SK-N-SH (cell line): Measurements from ENCODE around the gene CD6. TPM values are rescaled to one million over a fixed set of nuclear protein-coding genes. Genes with fewer than 3 reads are reported as not detected.

Source experiments
- CTCF ChIA-PET: fragments of 300-600, 350-600 bp; formaldehyde crosslinking; extraction: SDS; loops from one replicate; lab custom pipeline; 2021; lab: Yijun Ruan, JAX
- POLR2A ChIA-PET: fragments of 350-600 bp; sonication (Branson Sonifier 250); formaldehyde crosslinking; extraction: SDS; loops from one replicate; lab custom pipeline; 2020; ENCODE audit warnings: antibody characterized with exemption, inconsistent platforms; lab: Yijun Ruan, JAX
- DNase-seq: peaks from one replicate; pipeline ENCODE4 v3.0.0; 2012
- H2AFZ ChIP-seq: fragments of 200-600 bp; sonication (generic); 2 replicates; pipeline ENCODE4 v1.8.1; 2016; ENCODE audit warnings: antibody characterized with exemption, mild to moderate bottlenecking, low read depth
- H3F3A ChIP-seq: fragments of 200-600 bp; sonication (generic); replicated peaks from 2 replicates; pipeline ENCODE3; 2016; ENCODE audit warnings: antibody characterized with exemption, mild to moderate bottlenecking; ENCODE audit not compliant: insufficient read depth
- H3K27ac ChIP-seq, 2 experiments: fragments of 200-500 bp in 1 of 2; fragments of 200-600 bp in 1 of 2; sonication (Bioruptor generic) in 1 of 2; sonication (generic), shearing (Covaris generic) in 1 of 2; 2 replicates each; pipeline versions ENCODE4 v1.5.1 to v1.6.1; 2014 to 2016; ENCODE audit warnings: low read depth in 2 of 2, inconsistent platforms in 1 of 2, low read length in 1 of 2, mild to moderate bottlenecking in 1 of 2, mixed read lengths in 1 of 2
- H3K27me3 ChIP-seq: fragments of 200-600 bp; sonication (generic), shearing (Covaris generic); 2 replicates; pipeline ENCODE4 v1.6.1; 2016; ENCODE audit warnings: mixed run types; ENCODE audit not compliant: insufficient read depth
- H3K36me3 ChIP-seq, 2 experiments: fragments of 200-500 bp in 1 of 2; fragments of 200-600 bp in 1 of 2; sonication (Bioruptor generic) in 1 of 2; sonication (generic) in 1 of 2; replicated peaks in 1 of 2; 2 replicates each; pipeline versions ENCODE3 to v1.5.1; 2014 to 2016; ENCODE audit warnings: low read length in 1 of 2, mild to moderate bottlenecking in 1 of 2; ENCODE audit not compliant: insufficient read depth in 2 of 2, control insufficient read depth in 1 of 2
- H3K4me1 ChIP-seq, 2 experiments: fragments of 200-500 bp in 1 of 2; fragments of 200-600 bp in 1 of 2; sonication (Bioruptor generic) in 1 of 2; sonication (generic), shearing (Covaris generic) in 1 of 2; 2 replicates each; pipeline versions ENCODE4 v1.5.1 to v1.6.1; 2014 to 2016; ENCODE audit warnings: low read depth in 1 of 2, low read length in 1 of 2, mixed run types in 1 of 2; ENCODE audit not compliant: insufficient read depth in 2 of 2, control insufficient read depth in 1 of 2
- H3K4me2 ChIP-seq: fragments of 200-600 bp; sonication (generic), shearing (Covaris generic); 2 replicates; pipeline ENCODE4 v1.6.1; 2017; ENCODE audit warnings: mixed run types
- H3K4me3 ChIP-seq, 2 experiments: fragments of 200-500 bp in 1 of 2; fragments of 200-600 bp in 1 of 2; sonication (Bioruptor generic) in 1 of 2; sonication (generic), shearing (Covaris generic) in 1 of 2; 2 replicates each; pipeline versions ENCODE4 v1.5.1 to v1.8.1; 2014 to 2016; ENCODE audit warnings: low read depth in 2 of 2, inconsistent platforms in 1 of 2, low read length in 1 of 2, mild to moderate bottlenecking in 1 of 2, mixed read lengths in 1 of 2, moderate library complexity in 1 of 2
- H3K79me2 ChIP-seq: fragments of 200-600 bp; sonication (generic); 2 replicates; pipeline ENCODE4 v1.8.1; 2017; ENCODE audit warnings: mild to moderate bottlenecking; ENCODE audit not compliant: insufficient read depth
- H3K9ac ChIP-seq: fragments of 200-600 bp; sonication (generic); 2 replicates; pipeline ENCODE4 v1.6.1; 2017; ENCODE audit warnings: mixed run types
- H3K9me2 ChIP-seq: fragments of 200-600 bp; sonication (generic); 2 replicates; pipeline ENCODE4 v1.6.1; 2017; ENCODE audit warnings: mixed run types
- H3K9me3 ChIP-seq: fragments of 200-600 bp; sonication (generic); 2 replicates; pipeline ENCODE4 v1.6.1; 2017; ENCODE audit warnings: mixed run types, mild to moderate bottlenecking, moderate library complexity
- H4K20me1 ChIP-seq: fragments of 200-600 bp; sonication (generic); 2 replicates; pipeline ENCODE4 v1.6.1; 2017; ENCODE audit warnings: mild to moderate bottlenecking, mixed run types; ENCODE audit not compliant: insufficient read depth
- CHD2 ChIP-seq: fragments of 150-350 bp; IDR thresholded peaks from 2 replicates; pipeline ENCODE4 v1.6.1; 2018; ENCODE audit warnings: low read length; ENCODE audit not compliant: partially characterized antibody
- EP300 ChIP-seq, 2 experiments: IDR thresholded peaks; 2 replicates each; pipeline versions ENCODE4 v1.4.0 to v1.6.1; 2012; ENCODE audit warnings: borderline replicate concordance in 1 of 2, low read depth in 1 of 2, low read length in 1 of 2
- EZH2phosphoT487 ChIP-seq: fragments of 200-600 bp; sonication (generic); IDR thresholded peaks from 2 replicates; pipeline ENCODE4 v1.6.1; 2017; ENCODE audit warnings: low read depth, mixed run types, mild to moderate bottlenecking, antibody characterized with exemption, moderate library complexity, borderline replicate concordance
- FOSL2 ChIP-seq: IDR thresholded peaks from 2 replicates; pipeline ENCODE4 v1.4.0; 2012; ENCODE audit warnings: low read depth, mild to moderate bottlenecking, moderate library complexity, borderline replicate concordance
- FOXM1 ChIP-seq: IDR thresholded peaks from 2 replicates; pipeline ENCODE4 v1.4.0; 2012; ENCODE audit warnings: low read depth, mild to moderate bottlenecking
- GABPA ChIP-seq: IDR thresholded peaks from 2 replicates; pipeline ENCODE4 v1.4.0; 2012; ENCODE audit warnings: low read depth, mild to moderate bottlenecking
- MEF2A ChIP-seq: IDR thresholded peaks from 2 replicates; pipeline ENCODE4 v1.4.0; 2012; ENCODE audit warnings: low read depth, borderline replicate concordance
- NFIC ChIP-seq: IDR thresholded peaks from 2 replicates; pipeline ENCODE4 v1.4.0; 2012; ENCODE audit warnings: borderline replicate concordance
- RAD21 ChIP-seq: IDR thresholded peaks from 2 replicates; pipeline ENCODE4 v1.6.1; 2012; ENCODE audit warnings: mild to moderate bottlenecking, low read length
- RCOR1 ChIP-seq: fragments of 150-350 bp; IDR thresholded peaks from 2 replicates; pipeline ENCODE4 v1.6.1; 2017; ENCODE audit warnings: antibody characterized with exemption, low read length
- RFX5 ChIP-seq: IDR thresholded peaks from 2 replicates; pipeline ENCODE4 v1.6.1; 2012; ENCODE audit warnings: mild to moderate bottlenecking, improper control_type of control experiment, low read length
- RXRA ChIP-seq: IDR thresholded peaks from 2 replicates; pipeline ENCODE4 v1.4.0; 2012; ENCODE audit warnings: low read depth, mild to moderate bottlenecking, borderline replicate concordance
- SIN3A ChIP-seq: IDR thresholded peaks from 2 replicates; pipeline ENCODE4 v1.6.1; 2012; ENCODE audit warnings: low read depth, mild to moderate bottlenecking, low read length, moderate library complexity, borderline replicate concordance
- SMC3 ChIP-seq: IDR thresholded peaks from 2 replicates; pipeline ENCODE4 v1.6.1; 2012; ENCODE audit warnings: low read depth, low read length, improper control_type of control experiment
- TCF12 ChIP-seq: IDR thresholded peaks from 2 replicates; pipeline ENCODE4 v1.4.0; 2012
- TEAD4 ChIP-seq: IDR thresholded peaks from 2 replicates; pipeline ENCODE4 v1.4.0; 2012; ENCODE audit warnings: mild to moderate bottlenecking, borderline replicate concordance; ENCODE audit not compliant: insufficient read depth
- YY1 ChIP-seq: IDR thresholded peaks from 2 replicates; pipeline ENCODE4 v1.4.0; 2012; ENCODE audit warnings: low read depth, mild to moderate bottlenecking
- WGBS: methylation state at CpG from one replicate; pipeline ENCODE4 v1.1.6; 2017; ENCODE audit warnings: low lambda C conversion rate; 5-methylcytosine and 5-hydroxymethylcytosine counted together
- polyA plus RNA-seq, 3 experiments: library from polyadenylated mRNA; depleted of rRNA; stranded (reverse); fragments of >200 nt; gene quantifications; 2 replicates each; pipeline ENCODE4 v1.2.3, GENCODE V29; 2012
- TF ChIP-seq, protein P1 (sequence below): fragments of 150-350 bp; IDR thresholded peaks from 2 replicates; pipeline ENCODE4 v1.6.1; 2016; ENCODE audit warnings: mild to moderate bottlenecking, low read depth, low read length
- TF ChIP-seq, protein P2 (sequence below): IDR thresholded peaks from 2 replicates; pipeline ENCODE4 v1.4.0; 2012; ENCODE audit warnings: low read depth

CD6 gene
- polyA plus RNA-seq, 1 of the 3 experiments (the other 2 are of a cell fraction): not detected

DNA sequence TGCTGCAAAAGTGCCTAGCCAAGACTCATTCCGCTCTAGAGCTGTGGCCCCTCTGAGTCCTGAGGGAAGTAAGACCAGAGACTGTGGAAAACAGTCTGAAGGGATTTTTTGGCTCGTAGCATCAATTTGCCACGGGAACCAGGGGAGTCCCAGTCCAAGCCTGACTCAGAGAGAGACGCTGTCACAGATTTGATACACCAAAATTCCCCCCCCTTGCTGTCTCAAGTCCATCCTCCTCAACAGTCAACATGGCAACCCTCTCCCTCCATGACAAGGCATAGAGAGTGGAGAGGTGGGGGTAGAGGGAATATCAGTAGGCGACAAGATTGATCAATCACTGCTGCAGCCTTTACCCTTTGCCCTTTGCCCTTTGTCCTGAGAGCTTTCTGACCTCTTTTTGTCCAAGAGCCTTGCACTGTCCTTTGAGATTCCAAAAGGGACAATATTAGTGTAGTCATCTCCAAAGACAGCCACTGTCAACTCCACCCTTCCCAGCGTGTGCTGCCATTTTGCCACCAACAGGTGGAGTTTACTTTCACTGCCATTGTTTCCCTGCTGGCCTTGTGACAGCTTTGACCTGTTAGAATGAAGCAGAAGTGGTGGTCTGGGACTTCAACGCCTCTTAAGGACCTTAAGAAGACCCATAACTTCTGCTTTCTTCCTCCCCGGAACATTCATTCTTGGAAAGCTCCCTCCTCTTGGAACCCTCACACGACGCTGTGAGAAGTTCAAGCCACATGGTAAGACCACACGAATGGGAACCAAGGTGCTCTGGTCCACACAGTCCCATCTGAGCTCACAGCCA, 26.8 kb upstream of the CD6 start:
- Histone ChIP-seq H2AFZ (no peak overlapping the region), H3K79me2 (no peaks in the 10 kb centered on the region), H3K4me3 (no peak overlapping the region), H3K4me1 (no peaks in the 10 kb centered on the region; a peak in 1 of 4 replicates), H4K20me1 (no peaks in the 10 kb centered on the region), H3F3A (no peaks in the 10 kb centered on the region), H3K9me3 (no peaks in the 10 kb centered on the region), H3K4me2 (no peak overlapping the region), H3K9me2 (no peaks in the 10 kb centered on the region), H3K27me3 (no peaks in the 10 kb centered on the region), H3K36me3 (no peaks in the 10 kb centered on the region), H3K27ac (no peak overlapping the region), H3K9ac (no peak overlapping the region)
- no peak for TF ChIP-seq SMC3
- peak; percentile 25; the same call in 1 of the 2 replicates for TF ChIP-seq RAD21
- 71% methylated on average over 11 of the region's 11 CpGs for WGBS
- ChIA-PET POLR2A (no interaction called here), CTCF (interaction anchor here (0.8 to 1.5 kb wide), 5 partner anchors 57 to 192 kb away, joined by 3 to 4 read pairs (median 3); no protein-coding TSS in a partner anchor)
- DNase-seq: no peak

GRCh38 chr11:60945295-60945667, 26.2 kb upstream of the CD6 start:
- DNase-seq: no peak
- no peak overlapping the region for H3K9ac ChIP-seq
- H3F3A ChIP-seq: no peaks in the 10 kb centered on the region
- H3K9me3 ChIP-seq: no peaks in the 10 kb centered on the region
- H3K27ac ChIP-seq: no peak overlapping the region
- POLR2A ChIA-PET: no interaction called here
- TF ChIP-seq TEAD4 (no peak), TCF12 (no peak), RFX5 (no peak)
- TF ChIP-seq, all 33 proteins: peak for 0
- Histone ChIP-seq H4K20me1 (no peaks in the 10 kb centered on the region), H3K4me1 (no peaks in the 10 kb centered on the region; a peak in 1 of 4 replicates), H3K36me3 (no peaks in the 10 kb centered on the region), H3K4me2 (no peak overlapping the region), H3K9me2 (no peaks in the 10 kb centered on the region), H3K4me3 (no peak overlapping the region), H3K27me3 (no peaks in the 10 kb centered on the region), H3K79me2 (no peaks in the 10 kb centered on the region), H2AFZ (no peak overlapping the region)
- WGBS: 74% methylated on average over 5 of the region's 5 CpGs
- CTCF ChIA-PET: interaction anchor here (0.8 to 1.5 kb wide), 5 partner anchors 58 to 191 kb away, joined by 3 to 4 read pairs (median 3); no protein-coding TSS in a partner anchor

GRCh38 chr11:60946601-60947264, 24.7 kb upstream of the CD6 start:
- H3K27me3 ChIP-seq: no peaks in the 10 kb centered on the region
- WGBS: 74% methylated on average over 15 of the region's 15 CpGs
- H3K9ac ChIP-seq: no peak overlapping the region
- no peaks in the 10 kb centered on the region for H3K36me3 ChIP-seq
- no peaks in the 10 kb centered on the region for H3K9me3 ChIP-seq
- H3F3A ChIP-seq: no peaks in the 10 kb centered on the region
- H4K20me1 ChIP-seq: no peaks in the 10 kb centered on the region
- no peaks in the 10 kb centered on the region for H3K9me2 ChIP-seq
- DNase-seq: no peak
- H3K4me1 ChIP-seq: no peaks in the 10 kb centered on the region; a peak in 1 of 4 replicates
- H2AFZ ChIP-seq: no peak overlapping the region
- H3K27ac ChIP-seq: no peak overlapping the region
- POLR2A ChIA-PET: no interaction called here
- no peaks in the 10 kb centered on the region for H3K79me2 ChIP-seq
- CTCF ChIA-PET: interaction anchor here (0.9 to 1.5 kb wide), 2 partner anchors 15 to 182 kb away, joined by 3 to 4 read pairs; no protein-coding TSS in a partner anchor
- no peak overlapping the region for H3K4me3 ChIP-seq
- H3K4me2 ChIP-seq: no peak overlapping the region
- no peak for TF ChIP-seq EP300 (IDR thresholded peaks at IDR 0.05; ENCODE audit: borderline replicate concordance in 1 of 2, low read depth in 1 of 2, low read length in 1 of 2)
- no peak for TF ChIP-seq EZH2phosphoT487
- no peak for TF ChIP-seq RCOR1
- TF ChIP-seq RAD21: no peak
- no peak for TF ChIP-seq MEF2A
- TF ChIP-seq, protein P1, sequence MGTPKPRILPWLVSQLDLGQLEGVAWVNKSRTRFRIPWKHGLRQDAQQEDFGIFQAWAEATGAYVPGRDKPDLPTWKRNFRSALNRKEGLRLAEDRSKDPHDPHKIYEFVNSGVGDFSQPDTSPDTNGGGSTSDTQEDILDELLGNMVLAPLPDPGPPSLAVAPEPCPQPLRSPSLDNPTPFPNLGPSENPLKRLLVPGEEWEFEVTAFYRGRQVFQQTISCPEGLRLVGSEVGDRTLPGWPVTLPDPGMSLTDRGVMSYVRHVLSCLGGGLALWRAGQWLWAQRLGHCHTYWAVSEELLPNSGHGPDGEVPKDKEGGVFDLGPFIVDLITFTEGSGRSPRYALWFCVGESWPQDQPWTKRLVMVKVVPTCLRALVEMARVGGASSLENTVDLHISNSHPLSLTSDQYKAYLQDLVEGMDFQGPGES: no peak
- TF ChIP-seq FOXM1: no peak
- TF ChIP-seq YY1: no peak
- no peak for TF ChIP-seq CHD2
- no peak for TF ChIP-seq GABPA
- TF ChIP-seq RXRA: no peak
- TF ChIP-seq, protein P2, sequence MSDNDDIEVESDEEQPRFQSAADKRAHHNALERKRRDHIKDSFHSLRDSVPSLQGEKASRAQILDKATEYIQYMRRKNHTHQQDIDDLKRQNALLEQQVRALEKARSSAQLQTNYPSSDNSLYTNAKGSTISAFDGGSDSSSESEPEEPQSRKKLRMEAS: no peak
- no peak for TF ChIP-seq SMC3
- no peak for TF ChIP-seq SIN3A
- no peak for TF ChIP-seq FOSL2
- no peak for TF ChIP-seq NFIC
